Fibroblast of lung (primary cell): ENCODE measurements around the gene LILRA6.

Source experiments
- CTCF ChIP-seq, 2 donors: IDR thresholded peaks in 1 of 2; conservative IDR thresholded peaks in 1 of 2; 1 replicate in 1 of 2; 2 replicates in 1 of 2; pipeline ENCODE4 v1.5.1; 2011 to 2012; ENCODE audit warnings: low read length in 2 of 2, control low read depth in 1 of 2, inconsistent platforms in 1 of 2, low read depth in 1 of 2, mild to moderate bottlenecking in 1 of 2
- EZH2 ChIP-seq: IDR thresholded peaks from 2 replicates; pipeline ENCODE4 v1.5.1; 2012; ENCODE audit warnings: low read length, control low read depth, mild to moderate bottlenecking; ENCODE audit errors: missing control alignments

DNA sequence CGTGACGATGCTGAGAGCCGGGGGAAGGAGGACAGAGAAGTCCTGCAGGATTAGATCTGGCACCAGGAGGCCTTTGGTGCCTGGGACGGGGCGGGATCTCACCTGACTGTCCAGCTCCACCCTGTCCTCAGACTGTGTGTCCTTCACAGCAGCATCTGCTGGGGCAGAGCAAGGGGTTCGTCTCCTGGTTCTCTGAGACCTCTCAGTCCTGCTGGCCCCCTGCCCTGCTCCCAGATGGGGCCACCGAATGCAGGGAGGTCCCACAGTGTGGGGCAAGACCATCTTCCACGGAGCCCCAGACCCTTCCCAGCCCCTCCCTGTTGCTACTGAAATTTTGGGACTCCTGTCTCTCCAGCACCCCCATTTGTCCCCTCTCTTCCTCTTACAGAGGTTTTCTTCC lies 24.3 kb downstream of the LILRA6 start:
- TF ChIP-seq CTCF (conservative IDR thresholded peaks at IDR 0.05 in 1 of 2, IDR thresholded peaks at IDR 0.05 in 1 of 2; ENCODE audit: low read depth in 1 of 2, low read length in 2 of 2) (no peak), EZH2 (no peak)
